Measurements from ENCODE around the gene NOP53.

NOP53 gene

GRCh38 chr19:47776568-47776967 is 31.2 kb downstream of the NOP53 start:
- H3K27ac ChIP-seq (ENCODE audit: extremely low read depth, low read depth, low read length): no peak overlapping the region
- H3K4me1 ChIP-seq (ENCODE audit: control insufficient read depth, insufficient read depth, low read length): peaks cover 9% of the 10 kb centered on the region
- CTCF ChIA-PET: interaction anchor here (0.6 to 2.0 kb wide), 5 partner anchors 10 to 1921 kb away, joined by 3 to 21 read pairs (median 3); no protein-coding TSS in a partner anchor

More at GRCh38 chr19:47776568-47776967, 31.2 kb downstream of the NOP53 start:
- Histone ChIP-seq H3K36me3 (ENCODE audit: control insufficient read depth in 2 of 2, insufficient read depth in 1 of 2, low read length in 2 of 2) (peaks cover 2 to 14% of the 10 kb centered on the region in 2 experiments; a peak in 2 of 3 replicates), H3K9me3 (ENCODE audit: control insufficient read depth, insufficient read depth, low read depth, low read length) (no peaks in the 10 kb centered on the region), H3K4me3 (ENCODE audit: low read depth, low read length) (no peak overlapping the region)
- POLR2A ChIA-PET: no interaction called here
- TF ChIP-seq KLF1 (tag by site-specific recombination; IDR thresholded peaks at IDR 0.05): peak; percentile 38
- TF ChIP-seq SETDB1 (IDR thresholded peaks at IDR 0.05; ENCODE audit: insufficient read length, low read length): no peak
- peak; percentile 50 for TF ChIP-seq GLIS1 (tag by site-specific recombination; IDR thresholded peaks at IDR 0.05)
- no peak for TF ChIP-seq ZSCAN5A (tag by site-specific recombination; IDR thresholded peaks at IDR 0.05)
- peak; percentile 29 for TF ChIP-seq ZBTB17 (tag by site-specific recombination; IDR thresholded peaks at IDR 0.05)
- no peak for TF ChIP-seq ZNF2 (tag by site-specific recombination; IDR thresholded peaks at IDR 0.05)
- no peak for TF ChIP-seq ZNF549 (tag by site-specific recombination; IDR thresholded peaks at IDR 0.05)
- TF ChIP-seq ZNF23 (tag by site-specific recombination; IDR thresholded peaks at IDR 0.05; ENCODE audit: borderline replicate concordance): no peak
- TF ChIP-seq ZBTB26 (tag by site-specific recombination; optimal IDR thresholded peaks at IDR 0.05): no peak
- TF ChIP-seq BCL11B (tag by site-specific recombination; IDR thresholded peaks at IDR 0.05; ENCODE audit: low read depth): no peak
- TF ChIP-seq ZNF843 (tag by site-specific recombination; IDR thresholded peaks at IDR 0.05): no peak
- no peak for TF ChIP-seq ZNF639 (tag by site-specific recombination; IDR thresholded peaks at IDR 0.05)
- TF ChIP-seq ZNF654 (tag by site-specific recombination; IDR thresholded peaks at IDR 0.05; ENCODE audit: low read depth): no peak
- TF ChIP-seq ZNF610 (tag by site-specific recombination; IDR thresholded peaks at IDR 0.05; ENCODE audit: borderline replicate concordance): no peak
- TF ChIP-seq, protein P1, sequence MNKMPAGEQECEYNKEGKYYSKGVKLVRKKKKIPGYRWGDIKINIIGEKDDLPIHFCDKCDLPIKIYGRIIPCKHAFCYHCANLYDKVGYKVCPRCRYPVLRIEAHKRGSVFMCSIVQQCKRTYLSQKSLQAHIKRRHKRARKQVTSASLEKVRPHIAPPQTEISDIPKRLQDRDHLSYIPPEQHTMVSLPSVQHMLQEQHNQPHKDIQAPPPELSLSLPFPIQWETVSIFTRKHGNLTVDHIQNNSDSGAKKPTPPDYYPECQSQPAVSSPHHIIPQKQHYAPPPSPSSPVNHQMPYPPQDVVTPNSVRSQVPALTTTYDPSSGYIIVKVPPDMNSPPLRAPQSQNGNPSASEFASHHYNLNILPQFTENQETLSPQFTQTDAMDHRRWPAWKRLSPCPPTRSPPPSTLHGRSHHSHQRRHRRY (tag by site-specific recombination; IDR thresholded peaks at IDR 0.05): no peak
- peak; percentile 54; the same call in 1 of the 2 replicates for TF ChIP-seq ZNF10 (tag by site-specific recombination; IDR thresholded peaks at IDR 0.05)
- no peak for TF ChIP-seq HOXA7 (CRISPR knock-in tag; IDR thresholded peaks at IDR 0.05; ENCODE audit: borderline replicate concordance)
- peak; percentile 70 for TF ChIP-seq SCRT2 (tag by site-specific recombination; IDR thresholded peaks at IDR 0.05)
- no peak for TF ChIP-seq ZNF785 (tag by site-specific recombination; IDR thresholded peaks at IDR 0.05)
- TF ChIP-seq RBAK (tag by site-specific recombination; IDR thresholded peaks at IDR 0.05): no peak
- TF ChIP-seq GFI1B (tag by site-specific recombination; IDR thresholded peaks at IDR 0.05): no peak
- TF ChIP-seq SP2 (tag by site-specific recombination; IDR thresholded peaks at IDR 0.05): no peak
- TF ChIP-seq ZXDB (tag by site-specific recombination; IDR thresholded peaks at IDR 0.05): 0 out of 2 replicates have a peak, but pooled peaks have one; percentile 39
- peak; percentile 69 for TF ChIP-seq WT1 (tag by site-specific recombination; IDR thresholded peaks at IDR 0.05)
- no peak for TF ChIP-seq ZNF211 (tag by site-specific recombination; IDR thresholded peaks at IDR 0.05; ENCODE audit: low read depth)
- no peak for TF ChIP-seq ZNF202 (tag by site-specific recombination; IDR thresholded peaks at IDR 0.05; ENCODE audit: borderline replicate concordance)
- TF ChIP-seq PRDM2 (tag by site-specific recombination; IDR thresholded peaks at IDR 0.05; ENCODE audit: borderline replicate concordance): no peak
